Stimulated activated effector memory CD8-positive, alpha-beta T cell treated with anti-CD3 and anti-CD28 coated beads, Interleukin-12 subunit alpha, Interleukin-12 subunit beta, amount 100 ng/mL, for 72 hours (primary cell): Measurements from ENCODE around the gene PHKG2.

Experiments used
- ATAC-seq: fragments of 150-1000 bp; cut with Tn5 transposase; 2 replicates; pipeline ENCODE4 v1.10.0; 2021
- DNase-seq, 2 donors: peaks; one replicate each; pipeline ENCODE4 v3.0.0; 2021 to 2022; ENCODE audit warnings: low spot score in 2 of 2
- H3K27ac Mint-ChIP-seq: one replicate; pipeline ENCODE4 v1.8.0; 2022; ENCODE audit warnings: mild to moderate bottlenecking, mixed read lengths
- H3K36me3 Mint-ChIP-seq: one replicate; pipeline ENCODE4 v1.8.0; 2022; ENCODE audit warnings: mild to moderate bottlenecking, mixed read lengths
- H3K4me1 Mint-ChIP-seq: one replicate; pipeline ENCODE4 v1.8.0; 2022; ENCODE audit warnings: mixed read lengths
- H3K4me3 Mint-ChIP-seq: one replicate; pipeline ENCODE4 v1.8.0; 2022; ENCODE audit warnings: mild to moderate bottlenecking, mixed read lengths
- H3K9me3 Mint-ChIP-seq: one replicate; pipeline ENCODE4 v1.8.0; 2022; ENCODE audit warnings: mixed read lengths

PHKG2 gene

DNA sequence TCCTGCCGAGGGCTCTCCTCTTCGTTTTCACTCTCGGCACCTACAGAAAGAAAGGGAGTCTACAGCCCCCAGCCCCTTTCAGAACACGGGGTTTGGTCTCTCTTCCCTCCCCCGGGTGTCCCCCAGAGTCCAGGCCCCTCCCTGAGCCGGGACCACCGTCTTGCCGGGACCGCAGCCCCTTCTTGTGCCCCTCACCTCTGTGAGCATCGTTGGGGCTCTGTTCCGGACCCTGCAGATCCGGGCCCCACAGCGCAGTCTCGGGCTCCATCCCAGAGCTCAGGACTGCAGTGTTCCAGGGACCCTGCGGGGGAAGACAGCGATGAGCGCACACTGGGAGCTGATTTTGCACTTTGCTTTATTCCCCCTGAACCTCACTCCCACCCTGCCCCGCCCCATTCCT lies 36.0 kb downstream of the PHKG2 start:
- Mint-ChIP-seq H3K4me1 (peaks cover 7% of the 10 kb centered on the region), H3K27ac (no peak overlapping the region), H3K36me3 (peaks cover 8% of the 10 kb centered on the region), H3K9me3 (no peaks in the 10 kb centered on the region), H3K4me3 (no peak overlapping the region)
- no peak for ATAC-seq
- DNase-seq: no peak

DNA sequence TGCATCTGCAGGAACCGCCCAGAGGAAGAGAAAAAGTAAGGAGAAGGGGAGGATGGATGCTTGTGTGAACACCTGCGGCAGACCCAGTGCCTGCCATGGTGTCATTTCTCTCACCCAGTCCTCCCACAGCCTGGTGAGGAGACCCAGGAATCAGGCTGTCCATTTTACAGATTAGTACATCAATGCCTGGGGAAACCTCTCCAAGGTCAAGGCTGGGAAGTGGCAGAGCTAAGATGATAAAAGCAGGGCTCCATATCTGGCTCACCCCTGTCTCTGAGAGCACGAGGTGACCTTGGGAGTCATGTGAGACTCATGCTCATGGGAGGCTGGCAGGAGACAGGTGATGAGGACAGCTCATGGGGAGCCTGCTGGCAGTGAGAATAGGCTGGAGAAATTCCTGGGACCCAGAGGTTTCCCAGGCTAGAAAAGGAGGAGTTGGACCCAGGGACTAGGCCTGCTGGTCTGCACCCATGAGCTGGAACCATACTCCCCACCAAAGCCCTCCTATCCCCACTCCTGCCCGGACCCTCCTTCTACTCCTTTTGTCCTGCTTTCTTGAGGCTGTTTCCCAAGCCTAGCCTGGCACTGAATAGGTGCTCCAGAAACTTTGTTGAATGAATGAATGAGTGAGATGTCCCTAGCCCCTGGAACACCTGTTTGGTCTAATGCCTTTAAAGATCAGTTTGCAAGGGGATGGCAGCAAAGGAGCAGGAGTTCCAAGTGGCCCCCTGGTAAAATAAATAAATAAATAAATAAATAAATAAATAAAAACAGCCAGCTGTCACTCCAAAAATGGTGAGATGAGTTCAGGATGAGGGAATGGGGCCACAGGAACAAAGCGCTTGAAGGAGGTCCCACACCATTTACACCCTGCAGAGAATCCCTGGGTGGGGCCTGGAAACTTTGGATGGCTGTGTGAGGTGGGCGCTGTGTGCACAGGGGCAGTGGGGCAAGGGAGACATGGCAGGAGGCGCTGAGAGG lies 37.2 kb downstream of the PHKG2 start:
- H3K27ac Mint-ChIP-seq: peak overlapping the region; percentile 68
- no peaks in the 10 kb centered on the region for H3K9me3 Mint-ChIP-seq
- peaks cover 8% of the 10 kb centered on the region for H3K36me3 Mint-ChIP-seq
- peak overlapping the region; percentile 84 for H3K4me3 Mint-ChIP-seq
- DNase-seq: no peak
- H3K4me1 Mint-ChIP-seq: peaks cover 7% of the 10 kb centered on the region
- no peak for ATAC-seq

DNA sequence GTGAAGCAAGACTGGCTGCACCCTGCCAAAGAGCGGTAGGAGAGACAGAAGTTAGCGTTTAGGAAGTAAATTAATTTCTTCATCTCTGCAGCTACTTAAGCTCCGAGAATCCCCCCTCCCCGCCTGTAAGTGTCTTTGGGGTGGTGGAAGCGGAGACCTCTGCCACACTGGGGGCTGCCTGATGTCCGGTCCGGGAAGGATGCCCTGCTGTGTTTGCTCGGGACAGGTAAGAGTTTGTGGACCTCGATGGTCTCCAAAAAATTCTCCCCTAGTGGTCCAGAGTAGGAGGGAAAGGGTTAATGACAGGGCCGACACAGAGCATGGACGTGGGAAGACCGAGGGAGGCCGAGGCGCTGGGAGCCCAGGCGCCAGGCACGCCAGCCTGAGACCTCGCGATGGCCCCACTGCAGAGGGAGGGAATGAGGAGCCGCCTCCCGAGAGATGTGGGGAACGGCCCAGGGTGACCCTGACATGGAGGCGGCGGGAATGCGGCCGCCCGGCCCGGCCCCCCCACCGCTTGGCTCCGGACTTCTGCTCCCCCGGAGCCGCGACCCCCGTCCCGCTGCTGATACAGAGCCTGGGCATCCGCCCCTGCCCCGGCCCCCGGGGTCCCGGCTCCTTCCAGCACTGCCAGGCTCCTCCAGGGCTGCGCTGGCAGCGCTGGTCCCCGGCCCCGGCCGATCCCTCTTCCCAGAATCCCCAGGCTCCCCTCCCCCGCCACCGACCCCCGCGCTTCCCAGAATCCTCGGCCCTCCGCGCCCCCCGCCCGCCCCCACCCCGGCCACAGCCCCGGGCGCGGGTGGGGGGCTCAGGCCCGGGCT lies 38.1 kb downstream of the PHKG2 start:
- peak overlapping the region; percentile 94 for H3K27ac Mint-ChIP-seq
- no peaks in the 10 kb centered on the region for H3K9me3 Mint-ChIP-seq

DNA sequence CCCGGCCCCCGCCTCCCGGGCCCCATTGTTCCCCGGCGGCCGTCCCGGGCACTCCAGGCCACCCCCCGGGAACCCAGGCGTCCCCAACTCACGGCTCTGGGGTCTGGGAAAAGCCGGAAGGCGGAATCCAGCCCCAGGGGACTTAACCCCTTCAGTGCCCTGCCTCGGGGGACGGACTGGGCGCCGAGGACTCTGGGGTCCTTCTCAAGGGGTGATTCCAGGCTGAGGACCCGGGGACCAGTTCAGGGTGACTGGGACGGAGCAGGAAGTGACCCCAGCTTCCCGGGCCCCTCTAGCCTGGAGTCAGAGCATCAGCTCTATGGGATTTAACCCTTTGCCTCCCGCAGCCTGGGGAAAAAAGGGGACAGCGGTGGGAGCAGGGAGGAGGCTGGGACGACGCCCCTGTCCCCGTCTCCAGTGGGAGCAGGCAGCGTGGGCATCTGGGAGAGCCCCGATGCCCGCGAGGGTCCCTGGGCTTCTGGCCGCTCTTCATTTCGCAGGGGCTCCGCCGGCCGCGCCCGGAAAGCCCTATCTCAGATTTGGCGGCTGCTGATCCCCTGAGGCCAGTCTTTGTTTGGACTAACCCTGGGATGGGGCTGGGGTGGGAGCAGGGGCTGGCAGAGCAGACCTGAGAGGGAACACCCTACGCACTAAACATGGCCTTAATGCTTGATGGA lies 38.8 kb downstream of the PHKG2 start, which contains the start of gene ZNF629:
TSS of gene ZNF629 (minus strand) at position 270 of the 677 bp plus-strand sequence. CDS start 2,723 bp downstream, outside the sequence.
- no peak for DNase-seq
- H3K4me1 Mint-ChIP-seq: peaks cover 7% of the 10 kb centered on the region
- H3K36me3 Mint-ChIP-seq: no peaks in the 10 kb centered on the region
- ATAC-seq: peak; percentile 63
- peak within 1 kb of the TSS; percentile 84 for H3K4me3 Mint-ChIP-seq
- H3K9me3 Mint-ChIP-seq: no peaks in the 10 kb centered on the region
- peak within 1 kb of the TSS; percentile 94 for H3K27ac Mint-ChIP-seq

More for the DNA sequence above, 38.1 kb downstream of the PHKG2 start:
- peaks cover 7% of the 10 kb centered on the region for H3K4me1 Mint-ChIP-seq
- ATAC-seq: peak; percentile 53
- H3K36me3 Mint-ChIP-seq: peaks cover 2% of the 10 kb centered on the region
- H3K4me3 Mint-ChIP-seq: peak overlapping the region; percentile 84
- DNase-seq: no peak

DNA sequence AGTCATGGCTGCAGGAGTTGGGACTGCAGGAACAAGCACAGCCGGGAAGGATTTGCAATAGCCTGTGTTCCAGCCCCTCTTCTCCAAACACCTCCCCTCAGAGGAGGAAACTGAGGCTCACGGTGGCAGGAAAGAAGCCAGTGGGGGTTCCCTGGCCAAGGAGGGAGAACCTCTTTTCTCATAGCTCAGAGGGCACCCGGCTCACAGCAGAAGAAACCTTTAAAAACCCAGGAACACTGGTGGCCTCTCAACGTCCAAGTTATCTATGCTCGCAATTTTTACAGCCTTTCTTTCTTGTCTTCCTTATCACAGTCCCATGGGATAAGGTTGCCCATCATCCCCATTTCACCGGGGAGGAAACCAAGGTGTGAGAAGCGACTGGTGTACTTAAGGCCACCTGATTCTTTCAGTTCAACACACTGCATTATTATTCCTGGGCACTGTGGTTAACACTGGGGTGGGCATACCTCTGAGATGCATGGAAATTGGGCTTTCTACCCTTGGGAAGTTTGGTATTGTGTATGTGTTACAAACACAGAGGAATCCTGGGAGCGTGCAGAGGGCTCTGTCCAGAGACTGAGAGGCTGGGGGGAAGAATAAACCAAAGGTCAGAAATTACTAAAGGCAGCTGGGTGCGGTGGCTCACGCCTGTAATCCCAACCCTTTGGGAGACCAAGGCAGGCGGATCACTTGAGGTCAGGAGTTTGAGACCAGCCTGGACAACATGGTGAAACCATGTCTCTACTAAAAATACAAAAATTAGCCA lies 39.6 kb downstream of the PHKG2 start:
- no peaks in the 10 kb centered on the region for H3K9me3 Mint-ChIP-seq
- H3K27ac Mint-ChIP-seq: peak overlapping the region; percentile 94
- no peak for ATAC-seq
- peaks cover 7% of the 10 kb centered on the region for H3K4me1 Mint-ChIP-seq
- DNase-seq: no peak
- no peaks in the 10 kb centered on the region for H3K36me3 Mint-ChIP-seq
- H3K4me3 Mint-ChIP-seq: peak overlapping the region; percentile 84

DNA sequence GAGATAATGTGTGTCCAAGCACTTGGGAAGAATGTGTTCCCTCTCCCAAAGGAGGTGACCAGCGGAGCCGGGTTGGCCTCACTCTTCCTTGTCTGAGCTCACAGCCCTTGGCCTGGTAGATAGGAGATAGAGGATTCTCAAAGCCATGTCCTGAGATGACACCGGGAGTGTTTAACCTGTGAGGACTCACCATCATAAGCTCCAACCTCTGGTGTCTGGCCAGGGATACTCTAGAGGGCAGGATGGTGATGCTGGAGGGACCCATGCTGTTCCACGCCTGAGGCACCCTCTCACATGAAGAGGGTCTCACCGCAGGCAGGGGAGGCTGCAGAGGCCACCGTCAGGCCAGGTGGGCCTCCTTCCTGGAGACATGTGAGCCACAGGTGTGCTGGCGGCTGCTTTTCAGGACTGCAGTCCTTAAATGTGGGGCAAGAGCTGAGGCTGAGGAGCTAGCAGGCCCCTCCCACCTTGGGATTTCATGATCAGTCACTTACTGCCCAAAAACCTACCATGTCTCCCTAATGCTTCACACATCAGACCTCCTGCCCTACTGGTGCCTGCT lies 45.4 kb downstream of the PHKG2 start:
- Mint-ChIP-seq H3K36me3 (no peaks in the 10 kb centered on the region), H3K9me3 (no peaks in the 10 kb centered on the region), H3K4me1 (no peaks in the 10 kb centered on the region), H3K27ac (no peak overlapping the region), H3K4me3 (no peak overlapping the region)
- no peak for ATAC-seq
- no peak for DNase-seq

DNA sequence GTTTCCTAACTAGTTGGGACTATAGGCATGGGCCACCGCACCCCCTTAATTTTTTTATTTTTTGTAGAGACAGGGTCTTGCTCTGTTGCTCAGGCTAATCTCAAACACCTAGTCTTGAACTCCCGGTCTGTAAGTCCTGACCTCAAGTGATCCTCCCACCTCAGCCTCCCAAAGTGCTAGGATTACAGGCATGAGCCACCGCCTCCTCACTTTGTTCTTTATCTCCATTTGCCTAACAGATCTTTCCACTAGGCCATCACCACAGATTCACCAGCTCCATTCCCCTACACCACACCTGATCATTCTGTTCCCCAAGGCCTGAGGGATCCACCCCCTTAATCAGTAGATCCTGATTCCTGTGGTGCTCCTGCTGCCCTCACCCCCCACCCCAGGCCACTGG lies 46.4 kb downstream of the PHKG2 start:
- Mint-ChIP-seq H3K4me3 (no peak overlapping the region), H3K4me1 (no peaks in the 10 kb centered on the region), H3K9me3 (no peaks in the 10 kb centered on the region), H3K36me3 (no peaks in the 10 kb centered on the region), H3K27ac (peak overlapping the region; percentile 20)
- ATAC-seq (no peak), DNase-seq (no peak)

DNA sequence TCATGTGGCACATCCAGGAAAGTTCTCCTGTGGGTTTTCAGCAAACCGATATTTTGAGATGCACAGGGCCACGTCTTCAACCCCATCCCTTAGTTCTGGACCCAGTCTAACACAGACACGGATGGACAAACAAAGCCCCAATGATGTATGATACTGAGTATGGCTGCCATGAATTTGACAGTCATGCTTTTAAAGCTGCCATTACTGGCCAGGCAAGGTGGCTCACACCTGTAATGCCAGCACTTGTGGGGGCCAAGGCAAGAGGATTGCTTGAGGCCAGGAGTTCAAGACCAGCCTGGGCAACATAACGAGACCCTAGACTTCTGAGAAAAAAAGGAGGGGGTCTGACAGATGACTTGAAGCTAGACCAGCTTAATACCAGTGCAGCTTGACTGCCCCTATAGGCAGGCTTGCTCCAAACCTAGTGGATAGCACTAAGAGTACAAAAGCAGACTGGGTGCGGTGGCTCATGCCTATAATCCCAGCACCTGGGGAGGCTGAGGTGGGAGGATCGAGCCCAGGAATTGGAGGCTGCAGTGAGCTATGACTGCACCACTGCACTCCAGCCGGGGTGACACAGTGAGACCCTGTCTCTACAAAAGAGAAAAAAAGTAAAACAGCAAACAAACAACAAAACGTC lies 49.6 kb downstream of the PHKG2 start:
- ATAC-seq: peak; percentile 40
- H3K27ac Mint-ChIP-seq: no peak overlapping the region
- no peaks in the 10 kb centered on the region for H3K36me3 Mint-ChIP-seq
- no peak overlapping the region for H3K4me3 Mint-ChIP-seq
- no peaks in the 10 kb centered on the region for H3K9me3 Mint-ChIP-seq
- no peak for DNase-seq
- no peaks in the 10 kb centered on the region for H3K4me1 Mint-ChIP-seq
